Testis (tissue), 3 donors: ENCODE results near the gene COMTD1. TPM values are rescaled to one million over a fixed set of nuclear protein-coding genes. Genes with fewer than 3 reads are reported as not detected.
A peak's percentile ranks its signal among the peaks of the same experiment; 100 is the strongest.
"Not testable (repeated sequence)": the region's sequence is repeated elsewhere in the genome, so short reads cannot be mapped to it uniquely, and the experiment has no call there.

ENCODE experiments used
- DNase-seq: peaks from one replicate; pipeline ENCODE4 v3.0.0-alpha.2; 2019
- H3K27ac ChIP-seq, 2 donors: fragments of 200-600 bp; sonication (generic); one replicate each; pipeline ENCODE4 v1.5.1; 2019
- H3K27me3 ChIP-seq: fragments of 200-600 bp; sonication (generic); one replicate; pipeline ENCODE4 v1.5.1; 2019
- H3K36me3 ChIP-seq: fragments of 200-600 bp; sonication (generic); one replicate; pipeline ENCODE4 v1.5.1; 2017; ENCODE audit warnings: low read depth; ENCODE audit errors: missing control alignments
- H3K4me1 ChIP-seq: fragments of 200-600 bp; sonication (generic); one replicate; pipeline ENCODE4 v1.5.1; 2019
- H3K4me3 ChIP-seq, 2 donors: fragments of 200-600 bp; sonication (generic); one replicate each; pipeline ENCODE4 v1.5.1; 2017 to 2019
- H3K9me3 ChIP-seq: fragments of 200-600 bp; sonication (generic); one replicate; pipeline ENCODE4 v1.5.1; 2017
- CTCF ChIP-seq, 3 experiments: fragments of 450-650 bp in 2 of 3; fragments of 200-600 bp in 1 of 3; sonication (generic) in 1 of 3; IDR thresholded peaks; one replicate each; pipeline ENCODE4 v1.5.1; 2016 to 2019; ENCODE audit warnings: antibody characterized with exemption in 3 of 3, mild to moderate bottlenecking in 2 of 3, moderate library complexity in 1 of 3
- POLR2A ChIP-seq: fragments of 450-650 bp; IDR thresholded peaks from one replicate; pipeline ENCODE4 v1.6.1; 2017; ENCODE audit warnings: antibody characterized with exemption, mild to moderate bottlenecking, moderate library complexity
- WGBS, 2 donors: methylation state at CpG; one replicate each; pipeline ENCODE4 v1.1.5; 2018; 5-methylcytosine and 5-hydroxymethylcytosine counted together
- intact Hi-C: fragments of 100-400 bp; cut with DNase I; formaldehyde crosslinking; loops from one replicate; pipeline ENCODE4 v1.15.1; 2023; ENCODE audit warnings: low total_unique reads
- polyA plus RNA-seq: library from polyadenylated mRNA; stranded (reverse); fragments of 350-450 nt; fragmentation: Illumina TruSeq; extraction: RNeasy Lipid Tissue Mini Kit (QIAGEN cat#74804); gene quantifications from one replicate; pipeline ENCODE4 v1.2.3, GENCODE V29; 2014; ENCODE audit warnings: low read depth, low replicate concordance; ENCODE audit not compliant: insufficient read depth
- total RNA-seq, 2 donors: library from RNA; depleted of rRNA; stranded (reverse); fragments of >200 nt; gene quantifications; one replicate each; pipeline ENCODE4 v1.2.3, GENCODE V29; 2016

Gene COMTD1
- total and polyA plus RNA-seq, 3 donors from 2014 or later = 8.1 to 22.8 (median 18.8) TPM

DNA sequence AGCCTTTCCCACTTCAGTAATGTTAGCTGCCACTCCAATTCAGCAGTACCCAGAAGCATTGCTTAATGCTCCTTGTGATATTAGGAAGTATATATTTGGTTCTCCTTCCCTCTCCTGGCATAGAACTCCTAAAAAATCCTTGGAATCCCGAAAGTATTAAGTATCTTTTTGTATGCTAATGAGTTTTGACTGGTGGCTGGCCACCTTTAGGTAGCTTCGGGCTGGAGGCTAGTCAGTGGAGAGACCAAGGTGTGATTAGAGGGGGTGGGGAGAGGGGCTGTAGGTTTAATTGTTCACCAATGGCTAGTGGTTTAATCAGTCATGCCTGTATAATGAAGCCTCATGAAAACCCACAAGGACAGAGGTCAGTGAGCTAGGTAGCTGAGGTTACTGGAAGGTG, 12.2 kb downstream of the COMTD1 start:
- TF ChIP-seq CTCF (IDR thresholded peaks at IDR 0.05) (no peak), POLR2A (no peak)
- intact Hi-C loops = no loop called here
- Histone ChIP-seq H3K4me3 (no peak overlapping the region), H3K27ac (peak overlapping the region; percentile 34 to 92), H3K4me1 (peaks cover 40% of the 10 kb centered on the region), H3K27me3 (no peaks in the 10 kb centered on the region), H3K36me3 (no peaks in the 10 kb centered on the region), H3K9me3 (no peaks in the 10 kb centered on the region)
- no peak for DNase-seq
- WGBS, 2 donors = 45 to 51% methylated on average over 2 of the region's 2 CpGs

- WGBS, 2 donors = 94 to 95% methylated on average over 8 of the region's 8 CpGs
- intact Hi-C loops, H3K36me3 ChIP-seq, H3K4me3 ChIP-seq, H3K9me3 ChIP-seq, H3K27me3 ChIP-seq, H3K27ac ChIP-seq, DNase-seq: not testable (repeated sequence)
- peaks cover 30% of the 10 kb centered on the region for H3K4me1 ChIP-seq
Observed at GRCh38 chr10:75221492-75221891, 14.3 kb downstream of the COMTD1 start.

DNA sequence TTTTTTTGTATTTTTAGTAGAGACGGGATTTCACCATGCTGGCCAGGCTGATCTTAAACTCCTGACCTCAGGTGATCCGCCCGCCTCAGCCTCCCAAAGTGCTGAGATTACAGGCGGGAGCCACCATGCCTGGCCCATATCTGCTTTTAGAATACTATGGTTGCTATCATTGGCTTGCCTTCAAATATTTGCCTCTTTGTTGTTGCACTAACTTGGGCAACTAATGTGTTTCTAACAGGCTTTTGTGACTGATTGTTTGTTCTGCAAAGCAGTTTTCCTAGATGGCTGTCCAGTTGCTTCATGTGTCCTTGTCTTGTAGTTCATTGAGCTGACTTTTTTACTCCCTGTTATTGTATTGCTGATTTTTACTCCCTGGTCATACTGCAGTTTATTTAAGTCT, 15.5 kb downstream of the COMTD1 start:
- TF ChIP-seq CTCF (IDR thresholded peaks at IDR 0.05) (no peak), POLR2A (no peak)
- Histone ChIP-seq H3K4me1 (peaks cover 20% of the 10 kb centered on the region), H3K4me3 (no peak overlapping the region), H3K9me3 (no peaks in the 10 kb centered on the region), H3K36me3 (no peaks in the 10 kb centered on the region), H3K27ac (no peak overlapping the region), H3K27me3 (no peaks in the 10 kb centered on the region)
- DNase-seq = no peak
- intact Hi-C loops = no loop called here
- 82 to 87% methylated on average over 4 of the region's 4 CpGs for WGBS, 2 donors

GRCh38 chr10:75212343-75212742, 23.4 kb downstream of the COMTD1 start:
- WGBS, 2 donors = 51 to 60% methylated on average over 6 of the region's 6 CpGs

GRCh38 chr10:75211007-75211691, 24.6 kb downstream of the COMTD1 start:
- Histone ChIP-seq H3K27me3 (no peaks in the 10 kb centered on the region), H3K27ac (peak overlapping the region; percentile 98 to 99), H3K4me3 (peak overlapping the region; percentile 99), H3K36me3 (no peaks in the 10 kb centered on the region), H3K4me1 (peaks cover 17% of the 10 kb centered on the region), H3K9me3 (no peaks in the 10 kb centered on the region)
- TF ChIP-seq POLR2A (no peak), CTCF (IDR thresholded peaks at IDR 0.05) (no peak)
- WGBS, 2 donors = 0 to 1% methylated on average over 35 of the region's 38 CpGs
- DNase-seq = peak; percentile 62
- intact Hi-C loops = no loop called here

More at GRCh38 chr10:75212343-75212742, 23.4 kb downstream of the COMTD1 start:
- TF ChIP-seq POLR2A = no peak
- TF ChIP-seq CTCF (IDR thresholded peaks at IDR 0.05) = no peak
- Histone ChIP-seq H3K9me3 (no peaks in the 10 kb centered on the region), H3K4me1 (peaks cover 17% of the 10 kb centered on the region), H3K27ac (peak overlapping the region; percentile 9 to 99), H3K36me3 (no peaks in the 10 kb centered on the region), H3K27me3 (no peaks in the 10 kb centered on the region), H3K4me3 (no peak overlapping the region)
- intact Hi-C loops = no loop called here
- no peak for DNase-seq
